K562 (cell line): ENCODE results near the gene GCNT2. TPM values are rescaled to one million over a fixed set of nuclear protein-coding genes. Genes with fewer than 3 reads are reported as not detected.

Source experiments
- polyA plus RNA-seq, 8 experiments: library from polyadenylated mRNA; depleted of rRNA in 4 of 8; stranded (reverse) in 5 of 8; unstranded in 3 of 8; fragments of >200 nt; fragmentation: Nextera tagmentation in 2 of 8; fragmentation: Illumina TruSeq in 1 of 8; extraction: Ambion mirVana in 2 of 8; extraction: Trizol in 1 of 8; gene quantifications; 2 replicates each; pipeline versions ENCODE4 v1.2.1 to v1.2.3, GENCODE V29; 2011 to 2014; ENCODE audit warnings: inconsistent platforms in 1 of 8, missing spikeins in 1 of 8
- total RNA-seq, 7 experiments: library from RNA; depleted of rRNA in 6 of 7; stranded (reverse); fragments of >200 nt in 6 of 7; fragmentation: Illumina TruSeq in 2 of 7; extraction: Trizol in 2 of 7; gene quantifications; 2 replicates each; pipeline versions ENCODE4 v1.2.1 to v1.2.3, GENCODE V29; 2011 to 2021; ENCODE audit warnings: low replicate concordance in 1 of 7
- TF ChIP-seq, protein P1 (sequence below): fragments of 450-650 bp; IDR thresholded peaks from 2 replicates; pipeline ENCODE4 v1.6.1; 2016; ENCODE audit warnings: mild to moderate bottlenecking, moderate library complexity
- TF ChIP-seq, protein P2 (sequence below): fragments of 450-650 bp; IDR thresholded peaks from 2 replicates; pipeline ENCODE4 v1.6.1; 2016; ENCODE audit warnings: missing biosample characterization, missing genetic modification characterization

GCNT2 gene
- total and polyA plus RNA-seq, 9 of the 15 experiments (the other 6 are each of a cell fraction or from before 2014, with no cell fraction given): 0.78 to 2.6 (median 1.6) TPM

DNA sequence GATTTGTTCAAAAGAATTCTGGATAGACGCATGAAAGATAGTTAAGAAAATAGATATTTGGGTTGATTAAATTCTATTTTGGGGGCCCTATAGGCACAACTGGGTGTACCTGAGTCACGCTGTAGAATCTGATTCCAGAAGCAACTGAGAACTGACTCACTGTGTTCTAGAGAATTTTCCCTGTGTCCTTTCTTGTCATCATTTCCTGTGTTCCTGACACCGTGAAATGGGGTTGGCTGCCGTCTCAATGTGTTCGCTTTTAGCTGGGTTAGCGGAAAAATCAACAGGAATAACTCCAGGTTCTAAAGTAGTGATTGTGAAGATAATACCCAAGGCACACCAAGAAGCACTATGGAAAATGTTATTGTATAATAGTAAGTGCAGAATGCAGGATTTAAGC, 5.0 kb downstream of the GCNT2 start (continued):
- TF ChIP-seq, protein P1, sequence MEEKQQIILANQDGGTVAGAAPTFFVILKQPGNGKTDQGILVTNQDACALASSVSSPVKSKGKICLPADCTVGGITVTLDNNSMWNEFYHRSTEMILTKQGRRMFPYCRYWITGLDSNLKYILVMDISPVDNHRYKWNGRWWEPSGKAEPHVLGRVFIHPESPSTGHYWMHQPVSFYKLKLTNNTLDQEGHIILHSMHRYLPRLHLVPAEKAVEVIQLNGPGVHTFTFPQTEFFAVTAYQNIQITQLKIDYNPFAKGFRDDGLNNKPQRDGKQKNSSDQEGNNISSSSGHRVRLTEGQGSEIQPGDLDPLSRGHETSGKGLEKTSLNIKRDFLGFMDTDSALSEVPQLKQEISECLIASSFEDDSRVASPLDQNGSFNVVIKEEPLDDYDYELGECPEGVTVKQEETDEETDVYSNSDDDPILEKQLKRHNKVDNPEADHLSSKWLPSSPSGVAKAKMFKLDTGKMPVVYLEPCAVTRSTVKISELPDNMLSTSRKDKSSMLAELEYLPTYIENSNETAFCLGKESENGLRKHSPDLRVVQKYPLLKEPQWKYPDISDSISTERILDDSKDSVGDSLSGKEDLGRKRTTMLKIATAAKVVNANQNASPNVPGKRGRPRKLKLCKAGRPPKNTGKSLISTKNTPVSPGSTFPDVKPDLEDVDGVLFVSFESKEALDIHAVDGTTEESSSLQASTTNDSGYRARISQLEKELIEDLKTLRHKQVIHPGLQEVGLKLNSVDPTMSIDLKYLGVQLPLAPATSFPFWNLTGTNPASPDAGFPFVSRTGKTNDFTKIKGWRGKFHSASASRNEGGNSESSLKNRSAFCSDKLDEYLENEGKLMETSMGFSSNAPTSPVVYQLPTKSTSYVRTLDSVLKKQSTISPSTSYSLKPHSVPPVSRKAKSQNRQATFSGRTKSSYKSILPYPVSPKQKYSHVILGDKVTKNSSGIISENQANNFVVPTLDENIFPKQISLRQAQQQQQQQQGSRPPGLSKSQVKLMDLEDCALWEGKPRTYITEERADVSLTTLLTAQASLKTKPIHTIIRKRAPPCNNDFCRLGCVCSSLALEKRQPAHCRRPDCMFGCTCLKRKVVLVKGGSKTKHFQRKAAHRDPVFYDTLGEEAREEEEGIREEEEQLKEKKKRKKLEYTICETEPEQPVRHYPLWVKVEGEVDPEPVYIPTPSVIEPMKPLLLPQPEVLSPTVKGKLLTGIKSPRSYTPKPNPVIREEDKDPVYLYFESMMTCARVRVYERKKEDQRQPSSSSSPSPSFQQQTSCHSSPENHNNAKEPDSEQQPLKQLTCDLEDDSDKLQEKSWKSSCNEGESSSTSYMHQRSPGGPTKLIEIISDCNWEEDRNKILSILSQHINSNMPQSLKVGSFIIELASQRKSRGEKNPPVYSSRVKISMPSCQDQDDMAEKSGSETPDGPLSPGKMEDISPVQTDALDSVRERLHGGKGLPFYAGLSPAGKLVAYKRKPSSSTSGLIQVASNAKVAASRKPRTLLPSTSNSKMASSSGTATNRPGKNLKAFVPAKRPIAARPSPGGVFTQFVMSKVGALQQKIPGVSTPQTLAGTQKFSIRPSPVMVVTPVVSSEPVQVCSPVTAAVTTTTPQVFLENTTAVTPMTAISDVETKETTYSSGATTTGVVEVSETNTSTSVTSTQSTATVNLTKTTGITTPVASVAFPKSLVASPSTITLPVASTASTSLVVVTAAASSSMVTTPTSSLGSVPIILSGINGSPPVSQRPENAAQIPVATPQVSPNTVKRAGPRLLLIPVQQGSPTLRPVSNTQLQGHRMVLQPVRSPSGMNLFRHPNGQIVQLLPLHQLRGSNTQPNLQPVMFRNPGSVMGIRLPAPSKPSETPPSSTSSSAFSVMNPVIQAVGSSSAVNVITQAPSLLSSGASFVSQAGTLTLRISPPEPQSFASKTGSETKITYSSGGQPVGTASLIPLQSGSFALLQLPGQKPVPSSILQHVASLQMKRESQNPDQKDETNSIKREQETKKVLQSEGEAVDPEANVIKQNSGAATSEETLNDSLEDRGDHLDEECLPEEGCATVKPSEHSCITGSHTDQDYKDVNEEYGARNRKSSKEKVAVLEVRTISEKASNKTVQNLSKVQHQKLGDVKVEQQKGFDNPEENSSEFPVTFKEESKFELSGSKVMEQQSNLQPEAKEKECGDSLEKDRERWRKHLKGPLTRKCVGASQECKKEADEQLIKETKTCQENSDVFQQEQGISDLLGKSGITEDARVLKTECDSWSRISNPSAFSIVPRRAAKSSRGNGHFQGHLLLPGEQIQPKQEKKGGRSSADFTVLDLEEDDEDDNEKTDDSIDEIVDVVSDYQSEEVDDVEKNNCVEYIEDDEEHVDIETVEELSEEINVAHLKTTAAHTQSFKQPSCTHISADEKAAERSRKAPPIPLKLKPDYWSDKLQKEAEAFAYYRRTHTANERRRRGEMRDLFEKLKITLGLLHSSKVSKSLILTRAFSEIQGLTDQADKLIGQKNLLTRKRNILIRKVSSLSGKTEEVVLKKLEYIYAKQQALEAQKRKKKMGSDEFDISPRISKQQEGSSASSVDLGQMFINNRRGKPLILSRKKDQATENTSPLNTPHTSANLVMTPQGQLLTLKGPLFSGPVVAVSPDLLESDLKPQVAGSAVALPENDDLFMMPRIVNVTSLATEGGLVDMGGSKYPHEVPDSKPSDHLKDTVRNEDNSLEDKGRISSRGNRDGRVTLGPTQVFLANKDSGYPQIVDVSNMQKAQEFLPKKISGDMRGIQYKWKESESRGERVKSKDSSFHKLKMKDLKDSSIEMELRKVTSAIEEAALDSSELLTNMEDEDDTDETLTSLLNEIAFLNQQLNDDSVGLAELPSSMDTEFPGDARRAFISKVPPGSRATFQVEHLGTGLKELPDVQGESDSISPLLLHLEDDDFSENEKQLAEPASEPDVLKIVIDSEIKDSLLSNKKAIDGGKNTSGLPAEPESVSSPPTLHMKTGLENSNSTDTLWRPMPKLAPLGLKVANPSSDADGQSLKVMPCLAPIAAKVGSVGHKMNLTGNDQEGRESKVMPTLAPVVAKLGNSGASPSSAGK: no peak
- TF ChIP-seq, protein P2, sequence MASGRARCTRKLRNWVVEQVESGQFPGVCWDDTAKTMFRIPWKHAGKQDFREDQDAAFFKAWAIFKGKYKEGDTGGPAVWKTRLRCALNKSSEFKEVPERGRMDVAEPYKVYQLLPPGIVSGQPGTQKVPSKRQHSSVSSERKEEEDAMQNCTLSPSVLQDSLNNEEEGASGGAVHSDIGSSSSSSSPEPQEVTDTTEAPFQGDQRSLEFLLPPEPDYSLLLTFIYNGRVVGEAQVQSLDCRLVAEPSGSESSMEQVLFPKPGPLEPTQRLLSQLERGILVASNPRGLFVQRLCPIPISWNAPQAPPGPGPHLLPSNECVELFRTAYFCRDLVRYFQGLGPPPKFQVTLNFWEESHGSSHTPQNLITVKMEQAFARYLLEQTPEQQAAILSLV (tag): no peak
